H1 (cell line): ENCODE data around the gene NKD2. TPM values are rescaled to one million over a fixed set of nuclear protein-coding genes. Genes with fewer than 3 reads are reported as not detected.

Source experiments
- CTCF ChIA-PET: fragments of 300-600 bp; sonication (Branson Sonifier 250); formaldehyde crosslinking; loops from one replicate; lab custom pipeline; 2021; ENCODE audit not compliant: partially characterized antibody; lab: Charles Lee
- POLR2A ChIA-PET: fragments of 300-600 bp; sonication (Branson Sonifier 250); formaldehyde crosslinking; loops from one replicate; lab custom pipeline; 2021; ENCODE audit warnings: inconsistent platforms; ENCODE audit not compliant: partially characterized antibody; lab: Charles Lee
- DNase-seq, 2 experiments: peaks; one replicate each; pipeline versions ENCODE4 v3.0.0 to v3.0.0-alpha.2; 2010 to 2022; ENCODE audit warnings: low spot score in 2 of 2, low read depth in 1 of 2, mixed read lengths in 1 of 2
- FAIRE-seq: peaks from 2 replicates; lab custom pipeline; 2011; peaks lifted over from hg19 to GRCh38; lab: Jason Lieb, UNC
- H2AFZ ChIP-seq: 2 replicates; pipeline ENCODE4 v1.8.1; 2012; ENCODE audit warnings: low read length, inconsistent platforms
- H2AK5ac ChIP-seq: 2 replicates; pipeline ENCODE4 v1.6.1; 2013; ENCODE audit warnings: low read depth, low read length
- H2BK120ac ChIP-seq: replicated peaks from 2 replicates; pipeline ENCODE3; 2013; ENCODE audit warnings: low read depth, low read length, inconsistent platforms
- H2BK12ac ChIP-seq: 2 replicates; pipeline ENCODE4 v1.6.1; 2013; ENCODE audit warnings: low read depth, low read length
- H2BK15ac ChIP-seq: 2 replicates; pipeline ENCODE4 v1.6.1; 2013; ENCODE audit warnings: low read length
- H2BK20ac ChIP-seq: 2 replicates; pipeline ENCODE4 v1.6.1; 2013; ENCODE audit warnings: low read length
- H2BK5ac ChIP-seq: 2 replicates; pipeline ENCODE4 v1.6.1; 2013; ENCODE audit warnings: low read depth, low read length
- H3K14ac ChIP-seq: 2 replicates; pipeline ENCODE4 v1.6.1; 2013; ENCODE audit warnings: inconsistent platforms; ENCODE audit not compliant: insufficient read length
- H3K18ac ChIP-seq: 2 replicates; pipeline ENCODE4 v1.6.1; 2013; ENCODE audit warnings: low read length; ENCODE audit errors: extremely low read depth
- H3K23ac ChIP-seq: 2 replicates; pipeline ENCODE4 v1.6.1; 2013; ENCODE audit warnings: inconsistent platforms; ENCODE audit not compliant: insufficient read length
- H3K23me2 ChIP-seq: 2 replicates; pipeline ENCODE4 v1.6.1; 2013; ENCODE audit warnings: low read depth, low read length
- H3K27ac ChIP-seq: 2 replicates; pipeline ENCODE4 v1.6.1; 2011; ENCODE audit warnings: low read depth, low read length, inconsistent platforms
- H3K27me3 ChIP-seq, 4 experiments: replicated peaks in 1 of 4; 1 replicate in 1 of 4; 2 replicates in 3 of 4; pipeline versions ENCODE4 v1.6.1 to v1.8.1; 2011 to 2013; ENCODE audit warnings: low read length in 3 of 4, mild to moderate bottlenecking in 3 of 4, inconsistent platforms in 2 of 4, mixed read lengths in 2 of 4, moderate library complexity in 1 of 4; ENCODE audit not compliant: control insufficient read depth in 3 of 4, insufficient read depth in 3 of 4; ENCODE audit errors: extremely low read depth in 1 of 4
- H3K36me3 ChIP-seq, 4 experiments: 2 replicates each; pipeline versions ENCODE4 v1.6.1 to v1.8.1; 2011 to 2013; ENCODE audit warnings: mild to moderate bottlenecking in 4 of 4, low read length in 3 of 4, moderate library complexity in 2 of 4, control low read depth in 1 of 4, inconsistent platforms in 1 of 4; ENCODE audit not compliant: insufficient read depth in 4 of 4, control insufficient read depth in 2 of 4
- H3K4ac ChIP-seq: replicated peaks from 2 replicates; pipeline ENCODE3; 2013; ENCODE audit warnings: low read length, low read depth, mixed read lengths, inconsistent platforms; ENCODE audit not compliant: insufficient read length
- H3K4me1 ChIP-seq, 4 experiments: replicated peaks in 1 of 4; 1 replicate in 1 of 4; 2 replicates in 3 of 4; pipeline versions ENCODE4 v1.6.1 to v1.8.1; 2011 to 2013; ENCODE audit warnings: low read length in 3 of 4, inconsistent platforms in 2 of 4, mixed read lengths in 1 of 4; ENCODE audit not compliant: insufficient read depth in 4 of 4, control insufficient read depth in 3 of 4
- H3K4me2 ChIP-seq, 2 experiments: 2 replicates each; pipeline versions ENCODE4 v1.6.1 to v1.8.1; 2011 to 2013; ENCODE audit warnings: low read depth in 2 of 2, low read length in 2 of 2, control low read depth in 1 of 2, inconsistent platforms in 1 of 2, mild to moderate bottlenecking in 1 of 2; ENCODE audit not compliant: insufficient read depth in 1 of 2
- H3K4me3 ChIP-seq, 4 experiments: fragments of 200-600, 300-600 bp in 1 of 4; sonication (generic), shearing (Covaris generic), sonication (Bioruptor Twin) in 1 of 4; 2 replicates each; pipeline versions ENCODE4 v1.5.1 to v1.8.1; 2011 to 2016; ENCODE audit warnings: low read length in 4 of 4, low read depth in 3 of 4, control low read depth in 2 of 4, inconsistent platforms in 2 of 4, mild to moderate bottlenecking in 2 of 4, mixed read lengths in 1 of 4, moderate library complexity in 1 of 4; ENCODE audit not compliant: insufficient read depth in 2 of 4; ENCODE audit errors: extremely low read depth in 1 of 4
- H3K56ac ChIP-seq: replicated peaks from 2 replicates; pipeline ENCODE3; 2013; ENCODE audit warnings: low read depth, mild to moderate bottlenecking, mixed read lengths, low read length, inconsistent platforms; ENCODE audit not compliant: insufficient read length
- H3K79me1 ChIP-seq: 2 replicates; pipeline ENCODE4 v1.6.1; 2013; ENCODE audit warnings: low read depth, low read length, control low read depth
- H3K79me2 ChIP-seq, 2 experiments: 2 replicates each; pipeline versions ENCODE4 v1.6.1 to v1.8.1; 2012 to 2013; ENCODE audit warnings: low read length in 2 of 2, mild to moderate bottlenecking in 2 of 2, inconsistent platforms in 1 of 2; ENCODE audit not compliant: insufficient read depth in 2 of 2, control insufficient read depth in 1 of 2
- H3K9ac ChIP-seq, 4 experiments: replicated peaks in 1 of 4; 1 replicate in 1 of 4; 2 replicates in 3 of 4; pipeline versions ENCODE4 v1.6.1 to v1.8.1; 2011 to 2013; ENCODE audit warnings: low read depth in 3 of 4, low read length in 3 of 4, control low read depth in 2 of 4, mild to moderate bottlenecking in 2 of 4, moderate library complexity in 2 of 4, inconsistent platforms in 1 of 4; ENCODE audit errors: extremely low read depth in 1 of 4
- H3K9me3 ChIP-seq, 2 experiments: 2 replicates each; pipeline versions ENCODE4 v1.6.1 to v1.8.1; 2012 to 2013; ENCODE audit warnings: mild to moderate bottlenecking in 2 of 2, moderate library complexity in 2 of 2, control low read depth in 1 of 2, inconsistent platforms in 1 of 2, low read depth in 1 of 2, low read length in 1 of 2, mixed read lengths in 1 of 2; ENCODE audit not compliant: insufficient read depth in 2 of 2
- H4K20me1 ChIP-seq, 2 experiments: replicated peaks in 1 of 2; 2 replicates each; pipeline versions ENCODE3 to v1.8.1; 2011 to 2013; ENCODE audit warnings: inconsistent platforms in 2 of 2, low read length in 2 of 2, mild to moderate bottlenecking in 1 of 2; ENCODE audit not compliant: insufficient read depth in 2 of 2, control insufficient read depth in 1 of 2
- H4K5ac ChIP-seq: 2 replicates; pipeline ENCODE4 v1.6.1; 2013; ENCODE audit warnings: low read length, low read depth, mixed read lengths, inconsistent platforms; ENCODE audit not compliant: insufficient read length
- H4K8ac ChIP-seq: 2 replicates; pipeline ENCODE4 v1.8.0; 2013; ENCODE audit warnings: mild to moderate bottlenecking, moderate library complexity, low read length, inconsistent platforms; ENCODE audit not compliant: insufficient read depth; ENCODE audit errors: extremely low read depth
- H4K91ac ChIP-seq: replicated peaks from 2 replicates; pipeline ENCODE3; 2013; ENCODE audit warnings: low read length, mixed read lengths, inconsistent platforms; ENCODE audit not compliant: insufficient read length
- BACH1 ChIP-seq: IDR thresholded peaks from 2 replicates; pipeline ENCODE4 v1.6.1; 2012; ENCODE audit warnings: low read length, improper control_type of control experiment
- EP300 ChIP-seq, 2 experiments: IDR thresholded peaks; 1 replicate in 1 of 2; 2 replicates in 1 of 2; pipeline ENCODE4 v1.6.1; 2011 to 2012; ENCODE audit warnings: low read depth in 2 of 2, low read length in 2 of 2, mild to moderate bottlenecking in 2 of 2, borderline replicate concordance in 1 of 2, inconsistent platforms in 1 of 2, moderate library complexity in 1 of 2
- FOSL1 ChIP-seq: IDR thresholded peaks from 2 replicates; pipeline ENCODE4 v1.6.1; 2011; ENCODE audit warnings: mild to moderate bottlenecking, low read depth, low read length, moderate library complexity; ENCODE audit not compliant: insufficient read depth
- GTF2F1 ChIP-seq: IDR thresholded peaks from 2 replicates; pipeline ENCODE4 v1.6.1; 2012; ENCODE audit warnings: low read depth, low read length, improper control_type of control experiment, borderline replicate concordance
- HDAC6 ChIP-seq: IDR thresholded peaks from one replicate; pipeline ENCODE4 v1.7.1; 2012; ENCODE audit warnings: low read depth, mild to moderate bottlenecking, inconsistent platforms, low read length, moderate library complexity
- KDM1A ChIP-seq: fragments of 200-600, 300-600 bp; sonication (generic); IDR thresholded peaks from 2 replicates; pipeline ENCODE4 v1.7.1; 2016; ENCODE audit warnings: mild to moderate bottlenecking, low read length, borderline replicate concordance
- MAFK ChIP-seq: IDR thresholded peaks from 2 replicates; pipeline ENCODE4 v1.6.1; 2012; ENCODE audit warnings: low read depth, mild to moderate bottlenecking, improper control_type of control experiment, low read length
- POLR2AphosphoS5 ChIP-seq: IDR thresholded peaks from 2 replicates; pipeline ENCODE4 v1.6.1; 2011; ENCODE audit warnings: low read depth, low read length
- RBBP5 ChIP-seq: IDR thresholded peaks from 2 replicates; pipeline ENCODE4 v1.7.1; 2012; ENCODE audit warnings: low read depth, mild to moderate bottlenecking, inconsistent platforms, low read length, moderate library complexity, borderline replicate concordance
- TBP ChIP-seq: IDR thresholded peaks from 2 replicates; pipeline ENCODE4 v1.6.1; 2011; ENCODE audit warnings: low read depth, low read length, improper control_type of control experiment
- TCF12 ChIP-seq: IDR thresholded peaks from 2 replicates; pipeline ENCODE4 v1.6.1; 2011; ENCODE audit warnings: low read depth, mild to moderate bottlenecking, low read length
- WGBS, 2 experiments: shearing (Covaris generic) in 1 of 2; methylation state at CpG; one replicate each; pipeline versions ENCODE4 v1.1.6 to v1.1.7; 2013 to 2015; ENCODE audit warnings: low lambda C conversion rate in 2 of 2, mixed read lengths in 2 of 2, inconsistent platforms in 1 of 2, low coverage in 1 of 2, missing lambda C conversion rate in 1 of 2; ENCODE audit not compliant: insufficient replicate concordance in 2 of 2, insufficient coverage in 1 of 2, insufficient read length in 1 of 2; ENCODE audit errors: extremely low coverage in 1 of 2, missing lambda C conversion rate in 1 of 2; 5-methylcytosine and 5-hydroxymethylcytosine counted together
- polyA plus RNA-seq, 7 experiments: library from polyadenylated mRNA; depleted of rRNA in 3 of 7; stranded (reverse) in 5 of 7; unstranded in 2 of 7; fragments of >200 nt in 5 of 7; fragments of 200-250 nt in 2 of 7; gene quantifications; 1 replicate in 5 of 7; 2 replicates in 1 of 7; 4 replicates in 1 of 7; pipeline versions ENCODE4 v1.2.1 to v1.2.3, GENCODE V29; 2011 to 2013; ENCODE audit warnings: missing spikeins in 2 of 7, mixed read lengths in 2 of 7
- total RNA-seq: library from RNA; stranded (reverse); fragmentation: NEBNext Ultra II Directional; extraction: Animal tissue kit (Norgen Biotek cat#: 25700); gene quantifications from 2 replicates; pipeline ENCODE4 v1.2.1, GENCODE V29; 2021
- TF ChIP-seq, protein P1 (sequence below): IDR thresholded peaks from 2 replicates; pipeline ENCODE4 v1.6.1; 2011; ENCODE audit warnings: low read depth, mild to moderate bottlenecking, low read length; ENCODE audit not compliant: insufficient read depth
- TF ChIP-seq, protein P2 (sequence below): IDR thresholded peaks from 2 replicates; pipeline ENCODE4 v1.6.1; 2012; ENCODE audit warnings: inconsistent platforms

Gene NKD2
- total and polyA plus RNA-seq, 2 of the 8 experiments (the other 6 are each of a cell fraction or from before 2014, with no cell fraction given): 5.5 to 7.9 TPM

DNA sequence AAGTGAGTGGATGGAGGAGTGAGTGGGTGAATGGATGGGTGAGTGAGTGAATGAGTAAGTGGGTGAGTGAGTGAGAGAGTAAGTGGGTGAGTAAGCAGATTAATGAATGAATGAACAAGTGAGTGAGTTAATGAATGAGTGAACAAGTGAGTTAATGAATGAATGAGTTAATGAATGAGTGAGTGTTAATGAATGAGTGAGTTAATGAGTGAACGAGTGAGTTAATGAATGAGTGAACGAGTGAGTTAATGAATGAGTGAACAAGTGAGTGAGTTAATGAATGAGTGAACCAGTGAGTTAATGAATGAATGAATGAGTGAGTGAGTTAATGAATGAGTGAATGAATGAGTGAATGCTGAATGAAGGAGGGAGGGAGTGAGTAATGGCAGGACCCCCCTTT, 26.4 kb downstream of the NKD2 start:
- Histone ChIP-seq H2BK5ac (no peak overlapping the region), H3K9ac (no peak overlapping the region), H3K23ac (no peak overlapping the region), H3K9me3 (peaks cover 3% of the 10 kb centered on the region in 2 experiments; a peak in 2 of 4 replicates), H4K20me1 (peaks cover 0 to 4% of the 10 kb centered on the region in 2 experiments), H3K27me3 (no peaks in the 10 kb centered on the region), H4K5ac (no peak overlapping the region), H2BK15ac (no peak overlapping the region), H2BK20ac (no peak overlapping the region), H4K91ac (no peak overlapping the region), H3K79me1 (no peaks in the 10 kb centered on the region), H3K14ac (no peak overlapping the region), H3K23me2 (peaks cover 1% of the 10 kb centered on the region; the same call in 1 of the 2 replicates), H2AFZ (no peak overlapping the region), H3K4me2 (no peak overlapping the region), H3K4me1 (peaks cover 0 to 3% (median 1%) of the 10 kb centered on the region in 4 experiments; a peak in 3 of 7 replicates), H4K8ac (no peak overlapping the region; the same call in 1 of the 2 replicates), H2AK5ac (no peak overlapping the region), H3K36me3 (no peaks in the 10 kb centered on the region), H3K27ac (no peak overlapping the region), H3K79me2 (no peaks in the 10 kb centered on the region), H2BK120ac (no peak overlapping the region), H3K4me3 (no peak overlapping the region), H3K18ac (no peak overlapping the region), H3K56ac (no peak overlapping the region), H3K4ac (no peak overlapping the region), H2BK12ac (no peak overlapping the region)
- CTCF ChIA-PET: no interaction called here
- FAIRE-seq (no peak), DNase-seq (no peak)
- POLR2A ChIA-PET: no interaction called here
- 95 to 100% methylated on average over 2 of the region's 2 CpGs for WGBS, 2 experiments
- TF ChIP-seq, protein P1, sequence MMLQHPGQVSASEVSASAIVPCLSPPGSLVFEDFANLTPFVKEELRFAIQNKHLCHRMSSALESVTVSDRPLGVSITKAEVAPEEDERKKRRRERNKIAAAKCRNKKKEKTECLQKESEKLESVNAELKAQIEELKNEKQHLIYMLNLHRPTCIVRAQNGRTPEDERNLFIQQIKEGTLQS: no peak
- TF ChIP-seq BACH1: no peak
- no peak for TF ChIP-seq MAFK
- TF ChIP-seq RBBP5: no peak
- TF ChIP-seq FOSL1: no peak
- no peak for TF ChIP-seq TCF12
- TF ChIP-seq TBP: no peak
- TF ChIP-seq, protein P2, sequence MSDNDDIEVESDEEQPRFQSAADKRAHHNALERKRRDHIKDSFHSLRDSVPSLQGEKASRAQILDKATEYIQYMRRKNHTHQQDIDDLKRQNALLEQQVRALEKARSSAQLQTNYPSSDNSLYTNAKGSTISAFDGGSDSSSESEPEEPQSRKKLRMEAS: no peak
- no peak for TF ChIP-seq POLR2AphosphoS5
- no peak for TF ChIP-seq HDAC6
- TF ChIP-seq GTF2F1: no peak
- no peak for TF ChIP-seq KDM1A
- TF ChIP-seq EP300 (IDR thresholded peaks at IDR 0.05; ENCODE audit: borderline replicate concordance in 1 of 2, low read depth in 2 of 2, low read length in 2 of 2): no peak
